K562 treated with DMSO at 1 percent for 48 hours (cell line): Measurements from ENCODE around the gene PRRC2B. TPM values are rescaled to one million over a fixed set of nuclear protein-coding genes. Genes with fewer than 3 reads are reported as not detected.

Experiments
- total RNA-seq: library from RNA; unstranded; fragments of 300-600 nt; gene quantifications from 2 replicates; pipeline ENCODE4 v1.2.3, GENCODE V29; 2022; ENCODE audit warnings: low replicate concordance; ENCODE audit errors: extremely low read depth

The PRRC2B gene
- total RNA-seq: not detected in 2 replicates

DNA sequence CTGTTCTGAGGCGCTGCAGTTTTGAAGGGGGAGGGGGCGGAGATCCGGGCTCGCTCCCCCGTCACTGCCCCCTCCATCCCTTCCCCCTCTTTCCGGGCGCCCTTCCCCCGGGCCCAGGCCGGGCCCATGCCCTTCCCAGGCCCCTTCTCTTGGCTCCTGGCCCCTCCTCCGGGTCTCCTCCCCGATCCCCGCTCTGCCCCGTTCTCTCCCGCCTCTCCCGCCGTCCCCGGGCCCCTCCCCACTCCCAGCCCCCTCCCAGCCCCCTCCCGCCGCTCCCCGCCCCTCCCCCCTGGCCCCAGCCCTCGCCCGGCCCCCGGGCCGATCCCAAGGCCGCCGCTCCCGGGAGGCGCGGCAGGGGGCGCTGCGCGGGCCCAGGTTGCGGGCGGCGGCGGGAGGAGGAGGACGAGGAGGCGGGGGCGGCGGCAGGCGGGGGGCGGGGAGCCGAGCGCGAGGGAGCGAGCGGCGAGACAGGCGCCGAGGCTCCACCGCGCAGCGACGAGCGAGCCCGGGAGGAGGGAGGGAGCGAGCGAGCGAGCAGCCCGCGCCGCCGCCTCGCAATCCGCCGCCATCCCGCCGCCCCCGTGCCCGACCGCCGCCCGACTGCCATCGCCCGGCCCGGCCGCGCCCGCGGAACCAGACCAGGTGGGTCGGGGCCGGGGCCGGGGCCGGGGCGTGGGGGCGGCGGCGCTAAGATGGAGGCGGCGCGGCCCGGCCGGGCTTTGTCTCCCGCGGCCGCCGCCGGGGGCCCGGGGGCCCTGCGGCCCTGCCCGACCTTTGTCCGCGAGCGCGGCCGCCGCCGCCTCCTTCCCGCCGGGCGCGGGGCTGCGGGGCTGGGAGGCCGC lies at the start of gene PRRC2B:
PRRC2B (plus strand) TSS at position 465 of the 842 bp plus-strand sequence. CDS start 36,059 bp downstream, outside the sequence.

DNA sequence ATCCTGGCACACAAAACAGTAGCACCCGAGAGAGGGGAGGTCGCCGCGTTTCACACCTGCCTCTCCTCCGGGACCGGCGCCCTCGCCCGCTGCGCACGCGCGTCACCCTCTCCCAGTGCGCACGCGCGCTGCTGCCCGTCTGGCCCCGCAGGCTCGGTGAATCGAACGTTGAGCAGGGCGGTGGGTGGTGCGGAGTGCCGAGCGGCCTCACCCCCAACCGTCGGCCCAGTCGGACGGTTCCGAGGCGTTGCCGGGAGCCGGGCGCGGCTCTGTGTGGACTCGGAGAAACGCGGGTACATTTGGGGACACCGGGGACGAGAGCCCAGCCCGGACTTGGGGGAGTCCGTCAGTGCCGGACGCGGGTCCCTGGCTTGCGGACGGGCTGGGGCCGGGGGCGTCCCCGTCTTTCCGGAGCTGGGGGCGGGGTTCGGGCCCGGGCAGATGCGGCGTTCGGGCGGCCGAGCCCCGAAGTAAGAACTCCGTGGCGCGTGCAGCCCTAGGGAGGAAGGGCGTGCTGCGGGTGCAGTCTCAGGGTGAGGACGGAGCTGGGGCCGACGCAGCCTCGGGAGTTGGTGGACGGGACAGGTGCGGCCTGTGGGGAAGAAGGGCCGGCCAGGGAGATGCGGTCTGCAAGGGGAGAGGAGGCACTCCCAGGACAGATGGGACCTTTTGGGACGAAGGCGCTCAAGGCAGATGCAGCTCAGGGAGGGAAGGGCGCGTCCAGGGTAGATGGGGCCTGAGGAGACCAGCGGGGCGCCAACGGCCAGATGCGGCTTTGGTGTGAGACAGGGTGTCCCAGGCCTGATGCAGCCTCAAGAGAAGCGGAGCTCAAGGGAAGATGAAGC lies 109.1 kb downstream of the PRRC2B start, which contains the start of gene POMT1:
POMT1 (plus strand) TSS at position 138 of the 845 bp plus-strand sequence. CDS start 1,301 bp downstream, outside the sequence.

DNA sequence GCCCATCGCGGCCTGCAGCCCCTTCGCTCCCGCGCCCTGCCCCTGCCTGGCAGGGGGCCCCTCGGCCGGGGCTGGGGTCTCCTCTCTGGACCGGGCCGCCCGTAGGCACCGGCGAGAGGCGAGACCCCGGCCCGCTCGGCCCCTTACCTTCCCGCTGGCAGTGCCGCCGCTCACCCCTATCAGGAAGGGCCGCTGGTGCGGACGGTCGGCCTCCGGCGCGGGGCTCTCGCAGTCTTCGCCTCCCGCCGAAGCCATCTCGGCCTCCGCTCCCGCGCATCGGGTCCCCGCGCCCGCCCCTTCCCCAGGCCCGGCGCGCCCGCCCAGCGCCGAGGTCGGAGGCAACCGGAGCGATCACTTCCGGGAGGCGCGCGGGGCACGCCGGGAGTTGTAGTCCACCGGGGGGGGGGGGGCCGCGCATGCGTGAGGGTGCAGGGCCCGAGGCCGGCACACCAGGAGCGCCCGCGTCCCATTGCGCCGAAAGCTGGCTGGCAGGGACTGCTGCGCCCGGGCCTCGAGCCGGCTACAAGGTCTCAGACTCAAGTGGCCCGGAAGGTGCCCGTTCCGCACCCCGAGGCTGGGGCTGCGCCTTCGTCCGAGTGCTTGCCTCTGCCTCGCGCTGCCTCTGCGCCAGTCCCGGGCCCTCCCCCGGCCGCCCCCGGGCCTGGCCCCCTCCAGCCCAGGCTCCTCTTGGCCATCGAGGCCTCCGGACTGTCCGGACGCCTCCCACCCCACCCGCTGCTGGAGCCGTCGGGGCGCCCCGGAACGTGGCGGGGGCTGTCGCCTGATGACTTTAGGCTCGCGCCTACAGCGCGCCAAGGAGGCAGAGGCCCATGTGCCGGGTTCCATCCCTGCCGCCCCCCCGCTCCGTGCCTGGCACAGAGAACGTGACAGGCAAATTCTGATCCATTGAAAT lies 137.3 kb downstream of the PRRC2B start, which contains the start of gene UCK1:
UCK1 (minus strand) TSS at position 344 of the 913 bp plus-strand sequence; CDS start at position 255, 89 bp downstream.

DNA sequence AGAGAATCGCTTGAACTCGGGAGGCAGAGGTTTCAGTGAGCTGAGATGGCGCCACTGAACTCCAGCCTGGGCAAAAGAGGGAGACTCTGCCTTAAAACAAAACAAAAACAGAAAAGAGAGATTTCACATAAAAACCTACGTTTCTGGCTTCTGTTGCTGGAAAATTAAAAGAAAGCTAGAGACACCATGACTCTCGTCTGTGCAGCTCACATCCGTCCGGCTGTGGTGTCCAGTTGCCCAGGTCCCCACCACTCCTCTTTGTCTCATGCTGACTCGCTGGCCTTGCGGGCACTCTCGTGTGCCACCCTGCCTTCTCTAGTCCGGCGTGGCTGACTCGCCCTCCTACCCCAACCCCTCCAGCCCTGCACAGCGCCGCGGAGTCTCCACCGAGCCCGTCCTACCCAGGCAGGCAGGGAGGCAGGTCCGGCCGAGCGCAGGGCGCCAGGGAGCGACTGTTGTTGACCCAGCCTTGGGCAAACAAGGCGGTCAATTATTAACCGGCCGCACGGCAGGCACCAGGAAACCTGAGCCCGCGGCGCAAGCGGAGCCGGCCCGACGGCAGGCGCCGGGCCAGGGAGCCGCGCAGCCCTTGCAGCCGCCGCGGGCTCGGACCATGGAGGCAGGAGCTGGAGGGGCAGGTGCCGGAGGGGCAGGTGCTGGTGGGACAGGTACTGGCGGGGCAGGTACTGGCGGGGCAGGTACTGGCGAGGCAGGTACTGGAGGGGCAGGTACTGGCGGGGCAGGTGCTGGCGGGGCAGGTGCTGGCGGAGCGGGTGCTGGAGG lies 151.3 kb downstream of the PRRC2B start, which contains the start of gene PRRT1B:
PRRT1B (plus strand) TSS at position 521 of the 783 bp plus-strand sequence; CDS start at position 614, 93 bp downstream.

Other genes starting within 250 kb of the PRRC2B start
- not detected in 2 replicates for gene FAM78A, start 117.6 kb upstream of the PRRC2B start, total RNA-seq
- gene PLPP7, start 104.4 kb upstream of the PRRC2B start, total RNA-seq: not detected in 2 replicates
- 274 TPM in 1 of 2 replicates, not detected in the other for gene POMT1, start 108.8 kb downstream of the PRRC2B start, total RNA-seq
- not detected in 2 replicates for gene UCK1, start 137.2 kb downstream of the PRRC2B start, total RNA-seq
- not detected in 2 replicates for gene PRRT1B, start 151.4 kb downstream of the PRRC2B start, total RNA-seq